GM12892 (cell line): ENCODE results near the gene SAMMSON.

Experiments used
- DNase-seq: peaks from one replicate; pipeline ENCODE4 v3.0.0; 2011; ENCODE audit not compliant: insufficient read length
- FAIRE-seq: peaks from 2 replicates; lab custom pipeline; 2011; peaks lifted over from hg19 to GRCh38; lab: Jason Lieb, UNC
- POLR2A ChIP-seq: IDR thresholded peaks from 2 replicates; pipeline ENCODE4 v1.6.1; 2011; ENCODE audit warnings: low read depth, low read length, control low read depth
- POLR2AphosphoS5 ChIP-seq: IDR thresholded peaks from 2 replicates; pipeline ENCODE4 v1.6.1; 2011; ENCODE audit warnings: low read depth, low read length, control low read depth
- TAF1 ChIP-seq: IDR thresholded peaks from 2 replicates; pipeline ENCODE4 v1.6.1; 2011; ENCODE audit warnings: low read depth, mild to moderate bottlenecking, control low read depth, low read length, borderline replicate concordance

The SAMMSON gene

GRCh38 chr3:69986419-69986818 is 13.1 kb upstream of the SAMMSON start:
- DNase-seq, result no peak
- no peak for FAIRE-seq
- no peak for TF ChIP-seq POLR2AphosphoS5
- no peak for TF ChIP-seq POLR2A
- no peak for TF ChIP-seq TAF1

DNA sequence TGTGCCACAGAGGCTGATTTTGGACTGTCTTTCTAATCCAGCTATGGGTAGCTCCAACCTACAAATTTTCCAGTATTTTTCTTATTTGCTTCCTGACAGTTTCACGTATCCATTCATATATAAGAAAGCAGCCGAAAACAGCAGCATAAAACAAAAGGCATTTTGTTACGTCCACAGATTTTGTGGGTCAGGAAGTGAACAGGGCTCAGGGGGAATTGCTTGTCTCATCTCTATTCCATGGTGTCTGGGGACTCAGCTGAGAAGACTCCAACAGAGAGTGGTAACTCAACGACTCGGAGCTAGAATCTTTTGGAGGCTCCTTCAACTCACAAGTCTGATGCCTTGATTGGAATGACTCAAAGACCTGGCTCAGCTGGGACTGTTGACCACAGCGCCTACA is 11.7 kb upstream of the SAMMSON start:
- no peak for TF ChIP-seq POLR2AphosphoS5
- no peak for TF ChIP-seq POLR2A
- no peak for TF ChIP-seq TAF1
- FAIRE-seq (no peak), DNase-seq (no peak)

DNA sequence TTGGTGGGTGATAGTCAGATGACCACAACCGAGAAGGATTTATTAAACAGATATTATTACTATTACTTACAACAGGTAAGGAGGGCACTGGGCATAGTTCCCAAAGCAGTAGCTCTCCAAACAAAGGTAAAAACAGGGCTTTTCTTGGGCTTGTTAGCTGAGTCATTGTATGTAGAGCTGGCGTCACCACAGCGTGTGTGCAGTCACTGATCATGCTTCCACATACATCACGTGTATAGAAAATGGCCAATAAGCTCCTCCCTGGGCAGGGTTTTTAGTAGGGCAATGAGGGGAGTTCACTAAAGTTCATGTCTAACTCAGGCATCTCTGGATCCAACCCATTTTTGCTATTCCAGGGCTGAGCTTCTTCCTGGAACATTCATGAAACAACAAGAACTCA is 5.8 kb upstream of the SAMMSON start:
- no peak for TF ChIP-seq TAF1
- no peak for TF ChIP-seq POLR2A
- TF ChIP-seq POLR2AphosphoS5, result no peak
- no peak for FAIRE-seq
- no peak for DNase-seq

DNA sequence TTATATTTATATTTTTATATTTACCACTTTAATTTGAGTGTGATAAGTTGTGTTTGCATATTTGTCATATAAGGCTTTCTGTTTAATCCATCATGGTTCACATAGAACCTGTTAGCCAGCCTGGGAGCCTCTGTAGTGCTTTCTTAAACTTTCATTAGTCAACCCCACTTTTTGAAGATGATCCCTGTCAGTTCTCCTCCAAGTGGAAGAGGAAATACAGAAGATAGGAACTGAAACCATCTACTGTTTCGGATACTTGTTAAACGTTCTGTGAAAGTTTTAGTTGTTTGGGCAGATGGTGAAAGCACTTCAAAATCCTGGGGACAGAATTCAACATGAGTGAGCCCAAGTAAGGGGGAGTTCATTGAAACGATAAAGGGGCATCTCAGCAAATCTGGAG is 4.6 kb upstream of the SAMMSON start:
- FAIRE-seq (no peak), DNase-seq (no peak)
- TF ChIP-seq TAF1 (no peak), POLR2AphosphoS5 (no peak), POLR2A (no peak)

DNA sequence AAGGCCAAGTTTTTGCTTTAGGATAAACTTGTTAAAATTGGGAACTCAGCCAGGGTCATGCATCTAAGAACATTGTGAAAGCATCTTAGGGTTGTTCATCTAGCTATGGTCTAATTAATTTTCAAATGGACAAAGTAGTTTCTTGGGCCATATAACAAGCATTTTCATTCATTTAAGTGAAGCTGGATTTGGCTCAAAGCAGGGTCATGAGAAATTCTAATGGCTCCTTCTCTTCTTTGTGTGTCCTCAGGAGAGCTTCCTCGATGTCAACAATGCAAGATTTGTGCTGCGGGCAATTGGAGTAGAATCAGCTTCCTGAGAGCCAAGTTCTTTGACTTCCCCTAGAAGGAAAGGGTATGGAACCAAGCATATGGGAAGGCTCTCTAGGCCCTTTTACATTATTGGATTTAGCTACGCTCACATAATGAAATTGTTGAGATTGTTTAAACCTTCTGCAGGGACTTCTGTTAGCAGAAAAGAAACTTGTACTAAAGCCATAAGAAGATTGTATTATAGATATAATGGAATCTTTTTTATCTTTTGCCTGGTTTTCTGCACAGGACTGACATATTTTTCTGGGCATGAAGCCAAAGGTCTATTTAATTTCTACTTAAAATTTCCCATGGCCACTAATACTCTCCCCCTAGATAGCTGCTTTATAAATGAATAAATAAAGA is 1.8 kb upstream of the SAMMSON start:
- FAIRE-seq, result no peak
- TF ChIP-seq TAF1 (no peak), POLR2A (no peak), POLR2AphosphoS5 (no peak)
- DNase-seq, result no peak

DNA sequence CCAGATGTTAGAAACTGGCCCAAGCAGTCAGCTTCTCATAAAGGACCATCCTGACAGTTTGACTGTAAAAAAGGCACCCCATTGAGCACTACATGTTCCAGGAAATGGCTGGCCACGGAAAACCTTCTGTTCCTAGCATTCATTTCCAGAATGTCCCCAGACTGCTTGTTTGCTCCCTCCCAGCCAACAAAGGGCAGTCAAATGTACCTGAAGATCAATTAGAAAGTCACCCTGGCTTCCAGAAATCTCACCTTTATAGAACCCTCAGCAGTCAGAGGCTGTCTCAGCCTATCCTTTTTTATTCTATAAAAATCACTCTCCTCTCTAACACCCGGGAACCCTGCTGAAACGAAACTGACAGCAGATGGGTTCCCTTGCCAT is 784 bp upstream of the SAMMSON start:
- DNase-seq (no peak), FAIRE-seq (no peak)
- TF ChIP-seq TAF1 (no peak), POLR2AphosphoS5 (no peak), POLR2A (no peak)

DNA sequence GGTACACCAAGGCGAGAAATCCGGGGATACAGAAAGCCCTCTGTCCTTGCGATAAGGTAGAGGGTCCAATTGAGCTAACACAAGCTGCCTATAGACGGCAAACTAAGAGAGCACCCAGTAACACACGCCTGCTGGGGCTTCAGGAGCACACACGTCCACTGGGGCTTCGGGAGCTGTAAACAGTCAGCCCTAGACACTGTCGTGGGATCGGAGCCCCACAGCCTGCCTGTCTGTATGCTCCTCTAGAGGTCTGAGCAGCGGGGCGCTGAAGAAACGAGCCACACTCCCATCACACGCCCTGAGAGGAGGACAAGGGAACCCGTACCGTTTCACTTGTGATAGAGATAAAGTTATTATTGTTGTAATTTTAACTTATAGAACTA is 486 bp downstream of the SAMMSON start:
- no peak for FAIRE-seq

GRCh38 chr3:70000563-70001081 is 1.1 kb downstream of the SAMMSON start:
- TF ChIP-seq TAF1, result no peak
- TF ChIP-seq POLR2A, result no peak
- no peak for TF ChIP-seq POLR2AphosphoS5
- FAIRE-seq (no peak), DNase-seq (no peak)

More for the DNA sequence above, 486 bp downstream of the SAMMSON start:
- no peak for DNase-seq
- TF ChIP-seq TAF1, result no peak
- TF ChIP-seq POLR2AphosphoS5, result no peak
- TF ChIP-seq POLR2A, result no peak

DNA sequence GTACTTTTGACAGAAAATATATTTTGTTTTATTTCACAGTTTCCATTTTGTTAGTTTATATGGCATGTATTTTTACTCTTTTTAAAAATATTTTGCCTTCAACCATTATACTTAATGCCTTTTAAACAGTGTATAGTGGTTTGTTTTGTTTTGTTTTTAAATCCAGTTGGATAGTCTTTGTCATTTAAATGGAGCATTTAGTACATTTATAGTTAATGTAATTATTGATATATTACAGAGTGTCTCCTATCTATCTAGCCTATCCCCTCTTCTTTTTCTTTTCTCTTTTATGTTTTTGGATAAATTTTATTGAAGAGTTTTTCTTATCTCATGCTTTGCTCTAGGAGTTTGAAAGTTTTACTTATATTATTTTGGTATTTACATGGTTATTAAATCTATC is 3.6 kb downstream of the SAMMSON start:
- TF ChIP-seq POLR2A (no peak), TAF1 (no peak), POLR2AphosphoS5 (no peak)
- no peak for FAIRE-seq
- DNase-seq, result no peak

DNA sequence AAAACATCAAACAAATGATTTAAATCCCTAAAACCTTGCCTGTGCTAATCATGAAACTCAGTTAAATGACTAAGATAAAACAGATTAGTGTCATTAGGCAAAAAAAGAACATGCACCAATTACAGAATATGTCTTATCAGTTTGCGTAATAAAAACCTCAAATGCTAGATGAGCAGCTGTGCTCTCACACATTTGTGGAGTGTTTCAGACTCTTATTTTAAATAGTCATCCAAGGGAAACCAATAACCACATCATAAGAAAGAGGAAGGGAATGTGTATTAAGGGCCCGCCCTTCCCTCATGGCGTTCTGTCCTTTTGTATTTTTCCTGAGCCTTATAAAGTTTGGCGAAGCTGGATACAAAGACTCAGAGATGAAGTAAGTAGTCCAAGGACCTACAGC is 6.6 kb downstream of the SAMMSON start:
- DNase-seq (no peak), FAIRE-seq (no peak)
- no peak for TF ChIP-seq POLR2AphosphoS5
- no peak for TF ChIP-seq TAF1
- no peak for TF ChIP-seq POLR2A

GRCh38 chr3:70010346-70010745 is 10.8 kb downstream of the SAMMSON start:
- FAIRE-seq (no peak), DNase-seq (no peak)
- TF ChIP-seq POLR2A (no peak), TAF1 (no peak), POLR2AphosphoS5 (no peak)

GRCh38 chr3:70011582-70011981 is 12.0 kb downstream of the SAMMSON start:
- no peak for TF ChIP-seq POLR2A
- TF ChIP-seq TAF1, result no peak
- TF ChIP-seq POLR2AphosphoS5, result no peak
- FAIRE-seq (no peak), DNase-seq (no peak)
